GM18909 (cell line): ENCODE data around the gene STX11.

ENCODE experiments used
- ATAC-seq: cut with Tn5 transposase; IDR thresholded peaks from one replicate; pipeline ENCODE4 v1.9.1; 2021; ENCODE audit warnings: mild to moderate bottlenecking; ENCODE audit not compliant: unreplicated experiment, poor library complexity

Gene STX11

GRCh38 chr6:144140867-144141266 lies 9.4 kb upstream of the STX11 start:
- peak; percentile 86 for ATAC-seq

GRCh38 chr6:144141470-144141869 lies 8.8 kb upstream of the STX11 start:
- ATAC-seq = no peak

- no peak for ATAC-seq
Measured at GRCh38 chr6:144143106-144143505, 7.2 kb upstream of the STX11 start.

- ATAC-seq = no peak
Measured at GRCh38 chr6:144143878-144144277, 6.4 kb upstream of the STX11 start.

GRCh38 chr6:144144996-144145395 lies 5.3 kb upstream of the STX11 start:
- no peak for ATAC-seq

- ATAC-seq = no peak
Measured at GRCh38 chr6:144145541-144145940, 4.8 kb upstream of the STX11 start.

GRCh38 chr6:144148886-144149285 lies 1.4 kb upstream of the STX11 start:
- ATAC-seq = no peak

- ATAC-seq = no peak
Measured at GRCh38 chr6:144149558-144149893, 791 bp upstream of the STX11 start.

GRCh38 chr6:144150710-144151657 lies 667 bp downstream of the STX11 start:
- peak; percentile 63 for ATAC-seq

- ATAC-seq = no peak
Measured at GRCh38 chr6:144152334-144152900, 2.1 kb downstream of the STX11 start.

GRCh38 chr6:144153260-144153659 lies 2.9 kb downstream of the STX11 start:
- ATAC-seq = no peak

GRCh38 chr6:144153971-144154370 lies 3.7 kb downstream of the STX11 start:
- no peak for ATAC-seq

GRCh38 chr6:144155529-144155928 lies 5.2 kb downstream of the STX11 start:
- ATAC-seq = peak; percentile 60

GRCh38 chr6:144156338-144156737 lies 6.0 kb downstream of the STX11 start:
- ATAC-seq = peak; percentile 26

GRCh38 chr6:144156991-144157390 lies 6.7 kb downstream of the STX11 start:
- ATAC-seq = no peak

- no peak for ATAC-seq
Measured at GRCh38 chr6:144158133-144158532, 7.8 kb downstream of the STX11 start.

GRCh38 chr6:144159223-144159622 lies 8.9 kb downstream of the STX11 start:
- ATAC-seq = no peak

- no peak for ATAC-seq
Measured at GRCh38 chr6:144159742-144160141, 9.4 kb downstream of the STX11 start.

- no peak for ATAC-seq
Measured at GRCh38 chr6:144160431-144161005, 10.2 kb downstream of the STX11 start.

GRCh38 chr6:144161975-144162374 lies 11.7 kb downstream of the STX11 start:
- ATAC-seq = no peak

GRCh38 chr6:144162977-144163376 lies 12.7 kb downstream of the STX11 start:
- ATAC-seq = peak; percentile 80
